Tibial nerve (tissue), 4 donors: ENCODE data around the gene RPRM.

Experiments
- CTCF ChIP-seq, 5 experiments: fragments of 200-600 bp in 3 of 5; fragments of 450-650 bp in 2 of 5; sonication (generic) in 3 of 5; IDR thresholded peaks; one replicate each; pipeline ENCODE4 v1.5.1; 2016 to 2019; ENCODE audit warnings: antibody characterized with exemption in 5 of 5, mild to moderate bottlenecking in 3 of 5, moderate library complexity in 2 of 5
- EP300 ChIP-seq, 2 donors: sonication (generic); formaldehyde crosslinking; IDR thresholded peaks; one replicate each; pipeline ENCODE4 v1.6.1; 2017; ENCODE audit warnings: antibody characterized with exemption in 2 of 2, mild to moderate bottlenecking in 1 of 2
- POLR2A ChIP-seq, 2 donors: fragments of 450-650 bp; IDR thresholded peaks; one replicate each; pipeline ENCODE4 v1.6.1; 2017; ENCODE audit warnings: antibody characterized with exemption in 2 of 2, mild to moderate bottlenecking in 2 of 2, moderate library complexity in 2 of 2

- TF ChIP-seq EP300 (IDR thresholded peaks at IDR 0.05) (no peak), CTCF (IDR thresholded peaks at IDR 0.05) (no peak), POLR2A (IDR thresholded peaks at IDR 0.05) (no peak)
Observed at GRCh38 chr2:153431114-153431513, 47.4 kb downstream of the RPRM start.
